Cardiac muscle cell (in vitro differentiated cells and primary cell): Measurements from ENCODE around the gene ARPC2. TPM values are rescaled to one million over a fixed set of nuclear protein-coding genes. Genes with fewer than 3 reads are reported as not detected.

Source experiments
- DNase-seq, 2 donors: peaks; one replicate each; pipeline versions ENCODE4 v3.0.0 to v3.0.0-alpha.2; 2010 to 2017; ENCODE audit warnings: low read depth in 1 of 2, low spot score in 1 of 2
- H3K27ac ChIP-seq: fragments of 200-600 bp; sonication (generic); 2 replicates; pipeline ENCODE4 v1.5.1; 2016
- H3K27me3 ChIP-seq: fragments of 200-600 bp; sonication (generic); 2 replicates; pipeline ENCODE4 v1.6.0; 2016; ENCODE audit warnings: control low read depth
- H3K36me3 ChIP-seq: fragments of 200-600 bp; sonication (generic); 2 replicates; pipeline ENCODE4 v1.5.1; 2016; ENCODE audit warnings: control low read depth
- H3K4me1 ChIP-seq: fragments of 200-600 bp; sonication (generic); 2 replicates; pipeline ENCODE4 v1.8.1; 2017; ENCODE audit warnings: low read depth, mild to moderate bottlenecking, mixed run types
- H3K4me3 ChIP-seq: fragments of 200-600 bp; sonication (generic); 2 replicates; pipeline ENCODE4 v1.5.1; 2016; ENCODE audit warnings: mild to moderate bottlenecking
- H3K9me3 ChIP-seq: fragments of 200-600 bp; sonication (generic); 2 replicates; pipeline ENCODE4 v1.5.1; 2017; ENCODE audit warnings: low read depth, mild to moderate bottlenecking, control low read depth
- CTCF ChIP-seq: IDR thresholded peaks from 2 replicates; pipeline ENCODE4 v1.5.1; 2012; ENCODE audit warnings: low read depth, mild to moderate bottlenecking, low read length
- polyA plus RNA-seq: library from polyadenylated mRNA; unstranded; fragments of >200 nt; fragmentation: Nextera tagmentation; extraction: Ambion mirVana; gene quantifications from 2 replicates; pipeline ENCODE4 v1.2.1, GENCODE V29; 2016
- total RNA-seq: library from RNA; depleted of rRNA; stranded (reverse); fragments of >200 nt; gene quantifications from 2 replicates; pipeline ENCODE4 v1.2.3, GENCODE V29; 2016

ARPC2 gene
- total and polyA plus RNA-seq, 2 experiments from 2014 or later = 223 to 442 TPM

- Histone ChIP-seq H3K36me3 (peaks cover 15% of the 10 kb centered on the region), H3K27ac (no peak overlapping the region)
Observed at GRCh38 chr2:218224186-218224585, 7.2 kb downstream of the ARPC2 start.

DNA sequence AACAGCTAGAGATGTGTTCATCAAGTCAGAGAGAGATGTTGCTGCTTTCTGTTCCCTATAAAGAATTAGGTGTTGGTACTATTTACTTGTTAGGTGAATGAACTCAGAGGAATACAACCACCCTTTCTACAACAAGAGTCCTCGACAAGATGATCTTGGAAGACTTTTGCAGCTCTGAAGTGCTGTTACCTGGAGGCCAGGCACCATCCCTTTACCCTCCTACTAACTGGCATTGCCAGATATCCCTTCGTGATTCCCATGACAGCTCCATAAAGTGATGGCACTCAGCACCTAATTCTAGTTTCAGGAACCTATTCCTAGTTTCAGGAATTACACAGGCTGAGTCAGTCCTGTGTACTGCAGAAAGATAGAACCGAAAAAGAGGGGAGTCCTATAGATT lies 9.9 kb downstream of the ARPC2 start:
- no peak overlapping the region for H3K27ac ChIP-seq
- DNase-seq = no peak
- H3K27me3 ChIP-seq = no peaks in the 10 kb centered on the region
- no peak for TF ChIP-seq CTCF
- peaks cover 25% of the 10 kb centered on the region for H3K4me1 ChIP-seq
- H3K4me3 ChIP-seq = no peak overlapping the region
- H3K9me3 ChIP-seq = no peaks in the 10 kb centered on the region
- H3K36me3 ChIP-seq = peaks cover 36% of the 10 kb centered on the region

More at GRCh38 chr2:218224186-218224585, 7.2 kb downstream of the ARPC2 start:
- no peak for DNase-seq
- Histone ChIP-seq H3K9me3 (no peaks in the 10 kb centered on the region), H3K4me1 (peaks cover 25% of the 10 kb centered on the region), H3K4me3 (no peak overlapping the region), H3K27me3 (no peaks in the 10 kb centered on the region)
- no peak for TF ChIP-seq CTCF

- Histone ChIP-seq H3K4me3 (no peak overlapping the region), H3K27me3 (no peaks in the 10 kb centered on the region), H3K36me3 (peaks cover 43% of the 10 kb centered on the region), H3K9me3 (no peaks in the 10 kb centered on the region), H3K4me1 (peaks cover 18% of the 10 kb centered on the region), H3K27ac (peak overlapping the region; percentile 90)
- TF ChIP-seq CTCF = no peak
- DNase-seq = peak in 1 of 2 donors; percentile 39
Observed at GRCh38 chr2:218228366-218229090, 11.5 kb downstream of the ARPC2 start.

DNA sequence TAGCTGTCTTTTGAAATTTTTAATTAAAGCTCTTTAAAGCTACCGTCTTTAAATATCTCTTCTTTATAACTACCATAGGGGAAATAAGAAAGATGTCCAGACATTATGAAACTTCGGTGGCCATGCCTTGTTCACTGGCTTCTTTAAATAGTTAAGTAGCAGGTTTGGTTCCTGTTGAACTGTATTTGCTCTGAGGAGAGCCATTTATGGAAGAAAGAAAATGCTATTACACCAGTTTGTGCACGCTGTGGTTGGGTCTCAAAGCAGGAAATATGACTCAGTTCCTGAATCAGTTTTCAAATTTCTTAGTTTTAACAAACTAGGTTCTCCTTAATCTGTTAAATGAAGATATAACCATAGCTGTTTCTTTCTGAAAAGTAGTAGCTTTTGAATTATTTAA lies 12.2 kb downstream of the ARPC2 start:
- no peaks in the 10 kb centered on the region for H3K27me3 ChIP-seq
- H3K9me3 ChIP-seq = no peaks in the 10 kb centered on the region
- H3K36me3 ChIP-seq = peaks cover 47% of the 10 kb centered on the region
- peak; percentile 17 to 90 for DNase-seq
- H3K27ac ChIP-seq = peak overlapping the region; percentile 90
- H3K4me1 ChIP-seq = peaks cover 18% of the 10 kb centered on the region
- TF ChIP-seq CTCF = no peak
- no peak overlapping the region for H3K4me3 ChIP-seq

DNA sequence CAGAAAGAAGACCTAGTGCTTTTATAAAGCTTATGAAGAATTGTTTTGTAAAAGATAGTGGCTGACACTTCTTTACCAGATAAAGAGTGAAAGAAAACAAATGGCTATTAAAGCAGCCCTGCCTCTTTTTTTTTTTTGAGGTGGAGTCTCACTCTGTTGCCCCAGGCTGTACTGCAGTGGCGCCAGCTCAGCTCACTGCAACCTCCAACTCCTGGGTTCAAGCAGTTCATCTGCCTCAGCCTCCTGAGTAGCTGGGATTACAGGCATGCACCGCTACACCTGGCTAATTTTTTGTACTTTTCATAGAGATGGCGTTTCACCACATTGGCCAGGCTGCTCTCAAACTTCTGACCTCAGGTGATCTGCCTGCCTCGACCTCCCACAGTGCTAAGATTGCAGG lies 12.9 kb downstream of the ARPC2 start:
- H3K9me3 ChIP-seq = no peaks in the 10 kb centered on the region
- DNase-seq = peak in 1 of 2 donors; percentile 50
- H3K27me3 ChIP-seq = no peaks in the 10 kb centered on the region
- H3K27ac ChIP-seq = peak overlapping the region; percentile 90
- no peak overlapping the region for H3K4me3 ChIP-seq
- H3K36me3 ChIP-seq = peaks cover 49% of the 10 kb centered on the region
- TF ChIP-seq CTCF = no peak
- peaks cover 18% of the 10 kb centered on the region for H3K4me1 ChIP-seq
